Germinal center (tissue), 1 donor: ENCODE data around the gene PASK.

Experiments
- DNase-seq: peaks from one replicate; pipeline ENCODE4 v3.0.0; 2012; ENCODE audit warnings: mixed read lengths, low spot score

Gene PASK

DNA sequence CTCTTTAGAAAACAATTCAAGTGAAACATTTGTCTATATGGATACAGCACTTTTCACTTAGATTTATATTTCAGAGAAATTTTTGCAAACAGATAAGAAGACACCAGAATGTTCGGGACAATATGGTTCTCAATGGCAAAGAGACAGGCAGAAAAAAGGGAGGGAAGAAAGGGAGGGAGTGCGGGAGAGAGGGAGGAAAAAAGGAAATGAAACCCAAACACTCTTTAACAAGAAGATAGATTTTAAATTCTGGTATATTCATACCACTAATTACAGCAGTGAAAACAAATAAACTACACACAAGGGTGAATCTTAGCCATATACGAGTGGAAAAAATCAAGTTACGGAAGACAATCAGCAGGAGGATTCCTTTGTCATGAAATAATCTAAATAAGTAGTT, 3.0 kb downstream of the PASK start:
- no peak for DNase-seq

DNA sequence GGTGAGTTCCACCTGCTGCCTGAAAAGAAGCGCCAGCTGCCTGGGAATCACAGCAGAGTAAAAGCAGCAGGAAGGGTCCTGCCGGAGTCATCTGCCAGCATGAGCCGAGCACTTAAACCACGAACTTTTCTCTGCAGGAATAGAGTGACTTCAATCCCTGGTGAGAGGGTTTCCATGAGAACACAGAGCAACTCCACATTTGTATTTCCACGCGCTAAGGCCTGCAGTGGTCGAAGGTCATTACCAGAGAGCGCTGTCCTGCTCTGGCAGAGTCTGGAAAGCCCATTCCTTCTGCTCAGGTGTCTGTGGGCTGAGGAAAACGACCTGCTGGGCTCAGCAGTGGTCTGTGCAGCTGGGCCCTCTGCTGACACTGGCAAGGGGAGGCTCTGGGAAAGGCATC, 6.7 kb downstream of the PASK start:
- no peak for DNase-seq

GRCh38 chr2:241142063-241142462, 7.2 kb downstream of the PASK start:
- DNase-seq = no peak

- DNase-seq = no peak
Measured at GRCh38 chr2:241141214-241141770, 8.0 kb downstream of the PASK start.

GRCh38 chr2:241140445-241140840, 8.8 kb downstream of the PASK start:
- DNase-seq = no peak

DNA sequence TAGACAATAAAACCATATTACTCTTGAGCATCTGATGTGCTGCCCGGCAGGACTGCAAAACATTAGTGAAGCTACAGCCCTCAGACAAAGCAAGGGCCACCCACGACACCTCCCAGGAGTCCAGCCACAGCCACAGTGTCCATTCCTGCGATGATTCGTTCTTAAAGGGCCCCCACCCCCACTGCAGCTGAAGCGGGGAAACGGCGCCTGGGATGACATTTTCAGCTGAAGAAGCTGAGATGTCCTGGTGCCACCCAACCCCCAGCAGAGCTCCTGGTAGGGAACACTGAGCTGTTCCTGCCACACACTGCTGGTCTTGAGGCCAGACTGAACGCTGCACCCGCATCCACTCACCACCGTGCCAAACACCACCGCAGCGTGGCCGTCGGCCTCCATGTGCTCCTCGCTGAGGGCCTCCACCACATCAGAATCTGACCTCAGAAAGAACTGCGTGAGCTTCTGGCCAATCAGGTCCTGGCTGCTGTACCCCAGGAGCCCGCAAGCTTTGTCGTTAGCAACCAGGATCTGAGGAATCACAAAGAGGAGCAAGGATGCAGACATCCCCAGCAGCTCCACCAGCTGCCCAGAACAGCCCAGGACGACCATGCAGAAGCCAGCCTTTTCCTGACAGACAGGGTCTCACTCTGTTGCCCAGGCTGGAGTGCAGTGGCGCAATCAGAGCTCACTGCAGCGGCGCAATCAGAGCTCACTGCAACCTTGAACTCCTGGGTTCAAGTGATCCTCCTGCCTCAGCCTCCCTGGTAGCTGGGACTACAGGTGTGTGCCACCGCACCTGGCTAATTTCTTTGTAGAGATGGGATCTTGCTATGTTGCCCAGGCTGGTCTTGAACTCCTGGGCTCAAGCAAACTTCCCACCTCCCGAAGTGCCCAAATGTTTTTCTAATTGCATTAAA, 9.5 kb downstream of the PASK start:
- no peak for DNase-seq

DNA sequence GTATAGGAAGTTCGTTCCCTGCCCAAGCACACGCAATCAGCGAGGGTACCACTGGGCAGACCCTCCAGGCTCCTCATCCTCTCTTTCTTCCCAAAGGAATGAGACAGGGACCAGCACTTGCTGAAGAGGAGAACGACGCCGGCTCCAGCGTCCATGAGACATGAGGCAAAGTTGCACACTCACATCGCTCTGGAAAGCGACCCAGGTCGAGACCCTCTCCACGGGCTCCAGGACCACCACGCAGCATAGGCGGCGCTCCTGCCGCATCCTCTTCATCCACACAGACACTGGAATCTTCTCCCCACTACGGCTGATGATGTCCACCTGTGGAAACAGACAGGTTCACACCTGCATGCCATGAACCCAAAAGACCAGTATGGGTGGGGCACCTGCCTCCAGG, 10.8 kb downstream of the PASK start:
- no peak for DNase-seq

DNA sequence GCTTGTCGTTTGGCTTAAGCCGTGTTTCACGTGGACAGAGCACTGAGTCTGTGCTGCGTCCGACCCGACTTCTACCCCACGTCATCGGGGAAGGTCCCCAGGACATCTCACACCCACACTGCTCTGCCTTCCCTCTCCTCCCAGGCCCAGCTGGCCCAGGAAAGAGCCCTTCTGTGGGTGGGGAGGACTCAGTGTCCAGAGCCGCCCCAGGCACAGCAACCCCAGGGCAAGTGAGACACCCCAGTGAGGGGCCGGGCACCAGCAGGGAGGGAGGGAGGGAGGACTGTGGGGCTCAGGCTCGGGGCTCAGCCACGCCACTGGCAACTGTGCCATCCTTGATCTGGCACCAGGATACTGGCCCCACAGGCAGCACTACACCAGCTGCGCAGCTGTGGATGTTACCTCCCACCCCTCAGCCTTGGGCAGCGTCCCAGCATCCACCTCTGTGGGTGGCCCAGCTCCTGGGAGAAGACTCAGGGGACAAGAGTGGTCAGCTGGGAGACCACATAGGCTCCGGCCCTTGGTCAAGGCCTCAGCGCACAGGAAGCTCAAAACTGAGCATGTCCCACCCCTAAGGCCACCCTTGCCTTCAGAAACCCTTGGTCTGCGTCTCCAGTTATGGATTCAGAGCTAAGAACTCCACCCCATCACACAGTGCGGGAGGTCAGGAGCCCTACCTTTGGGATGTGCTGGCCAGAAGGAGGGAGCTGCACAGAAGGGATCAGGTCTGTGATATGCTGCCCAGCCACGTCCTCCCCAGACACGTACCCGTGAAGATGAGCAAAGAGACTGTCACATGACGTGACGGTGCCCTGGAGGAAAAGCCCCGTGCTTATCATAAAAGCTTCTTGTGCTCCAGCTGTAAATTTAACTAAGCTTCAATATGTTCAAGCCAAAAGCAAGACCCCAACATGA, 11.7 kb downstream of the PASK start:
- no peak for DNase-seq

DNA sequence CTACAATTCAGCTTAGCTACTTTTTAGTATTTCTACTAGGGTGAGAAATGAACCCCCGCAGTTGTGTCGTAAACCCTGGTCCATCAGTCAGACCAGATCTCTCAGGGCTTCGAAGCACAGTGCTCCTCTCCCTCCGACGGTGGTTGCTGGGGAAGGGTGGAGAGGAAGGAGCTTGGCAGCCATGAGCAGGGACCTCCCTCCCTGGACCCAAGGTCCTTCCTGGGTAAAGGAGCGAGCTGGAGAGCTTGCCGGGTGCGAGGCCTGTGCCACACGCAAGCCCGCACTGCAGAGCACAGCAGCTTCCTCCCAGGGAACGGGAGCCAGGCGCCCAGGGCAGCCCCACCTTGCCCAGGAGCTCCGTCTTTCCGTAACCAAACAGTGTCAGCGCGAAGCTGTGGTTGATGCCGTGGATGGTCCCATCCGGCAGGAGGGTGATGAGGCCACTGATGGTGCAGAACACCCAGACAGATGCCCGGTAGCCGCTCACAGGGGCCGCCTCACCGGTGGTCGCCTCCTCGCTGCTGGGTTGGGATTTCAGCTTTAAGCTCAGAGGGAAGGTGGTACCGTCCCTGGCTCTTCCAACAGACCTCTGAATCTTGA, 12.5 kb downstream of the PASK start:
- DNase-seq = no peak

DNA sequence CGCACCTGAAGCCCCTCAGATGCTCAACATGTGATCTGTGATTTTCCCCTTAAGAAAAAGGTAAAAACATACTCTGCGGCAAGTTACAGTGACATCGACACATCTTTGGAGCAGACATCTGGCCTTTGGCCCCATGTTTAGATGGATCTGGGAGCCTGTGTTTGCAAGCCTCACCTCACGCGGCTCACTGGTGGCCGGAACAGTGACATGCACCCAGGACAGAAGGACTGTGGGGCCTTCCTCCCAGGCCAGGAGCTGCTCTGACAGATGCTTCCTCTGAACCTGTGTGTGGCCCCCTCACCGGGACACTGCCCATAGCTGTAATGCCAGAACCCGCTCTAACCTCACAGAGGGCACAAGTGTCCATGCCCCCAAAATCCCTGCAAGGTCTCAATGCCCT, 13.1 kb downstream of the PASK start:
- DNase-seq = no peak

- DNase-seq = no peak
Measured at GRCh38 chr2:241135737-241136136, 13.5 kb downstream of the PASK start.

DNA sequence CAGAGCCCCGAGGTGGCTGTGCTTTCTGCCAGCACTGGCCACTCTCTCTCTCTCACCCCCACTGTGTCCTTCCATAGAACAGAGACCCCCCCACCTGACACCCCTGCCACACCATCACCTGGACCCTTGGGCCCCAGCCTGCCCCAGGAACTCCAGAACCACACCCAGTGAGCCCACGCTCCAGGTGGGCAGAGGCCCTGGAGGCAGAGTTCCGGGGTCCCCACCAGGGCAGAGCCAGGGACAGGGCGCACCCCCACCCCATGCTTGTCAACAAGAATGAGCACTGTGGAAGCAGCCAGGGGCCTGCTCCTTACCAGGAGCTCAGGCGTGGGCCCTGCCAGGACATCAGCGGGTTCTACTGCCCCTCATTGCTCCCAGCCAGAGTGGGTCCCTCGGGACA, 14.6 kb downstream of the PASK start:
- no peak for DNase-seq

- no peak for DNase-seq
Measured at GRCh38 chr2:241133436-241133820, 15.8 kb downstream of the PASK start.

DNA sequence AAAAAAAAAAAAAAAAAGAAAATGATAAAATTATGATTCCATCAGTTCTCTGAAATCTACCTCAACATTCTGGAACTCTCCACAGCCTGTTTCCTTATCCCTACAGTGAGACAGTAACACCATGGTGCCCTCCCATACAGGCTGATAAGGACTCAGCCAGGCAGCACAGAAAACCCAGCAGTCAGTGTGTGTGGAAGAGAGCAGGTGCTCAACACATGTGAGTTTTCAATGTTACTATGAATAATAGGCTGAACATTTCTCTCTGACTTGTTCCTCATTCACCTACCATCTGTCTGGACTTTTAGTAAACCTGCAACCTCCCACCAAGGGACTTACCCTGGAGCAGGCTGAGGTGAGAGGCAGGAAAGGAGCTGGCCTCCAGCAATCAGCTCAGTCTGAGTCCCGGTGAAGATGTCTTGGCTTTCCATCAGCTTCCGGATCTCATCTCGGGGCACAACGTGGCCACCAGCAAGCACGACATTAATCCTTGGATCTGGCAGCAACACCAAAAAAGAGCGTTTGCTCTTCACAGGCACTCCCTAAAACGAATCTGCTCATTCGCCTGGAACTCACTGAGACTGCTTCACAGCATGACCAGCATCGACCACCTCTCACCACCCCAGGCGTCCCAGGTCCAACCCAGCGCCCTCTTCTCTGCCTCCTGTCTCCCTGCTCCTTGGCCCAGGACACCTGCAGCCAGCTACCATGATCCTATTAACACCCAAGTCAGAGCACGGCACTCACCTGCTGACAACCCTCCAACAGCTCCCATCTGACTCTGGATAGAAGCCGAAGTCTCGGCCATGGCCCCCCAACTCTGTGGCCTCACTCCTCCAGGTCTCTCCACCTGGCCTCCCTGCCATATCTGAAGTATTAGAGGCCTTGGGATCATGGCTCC, 16.5 kb downstream of the PASK start:
- DNase-seq = no peak

- DNase-seq = no peak
Measured at GRCh38 chr2:241131531-241131930, 17.7 kb downstream of the PASK start.

GRCh38 chr2:241130316-241130715, 19.0 kb downstream of the PASK start:
- DNase-seq = no peak

GRCh38 chr2:241129086-241129871, 20.0 kb downstream of the PASK start:
- no peak for DNase-seq

- DNase-seq = no peak
Measured at GRCh38 chr2:241128266-241128665, 21.0 kb downstream of the PASK start.

- DNase-seq = no peak
Measured at GRCh38 chr2:241126771-241127202, 22.5 kb downstream of the PASK start.

DNA sequence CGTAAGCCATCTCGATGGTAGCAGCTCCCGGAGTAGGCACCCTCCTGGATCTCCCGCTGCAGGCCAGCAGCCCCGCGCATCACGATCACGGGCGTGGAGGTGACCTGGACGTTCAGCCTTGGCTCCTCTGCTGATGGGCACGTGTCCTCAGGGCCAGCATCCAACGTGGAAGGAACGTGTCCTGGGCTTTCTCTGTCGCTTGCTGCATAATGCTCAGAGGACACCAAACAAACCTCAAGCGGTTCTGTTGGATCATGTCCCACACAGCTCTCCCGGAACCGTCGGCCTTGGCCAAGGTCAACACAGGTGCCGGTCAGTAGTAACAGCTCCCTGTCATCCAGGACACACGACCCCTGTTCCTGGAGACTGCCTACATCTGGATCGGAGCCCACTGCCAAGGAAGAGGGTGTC, 23.1 kb downstream of the PASK start:
- no peak for DNase-seq
